Measurements from ENCODE around the gene LPAR1.

DNA sequence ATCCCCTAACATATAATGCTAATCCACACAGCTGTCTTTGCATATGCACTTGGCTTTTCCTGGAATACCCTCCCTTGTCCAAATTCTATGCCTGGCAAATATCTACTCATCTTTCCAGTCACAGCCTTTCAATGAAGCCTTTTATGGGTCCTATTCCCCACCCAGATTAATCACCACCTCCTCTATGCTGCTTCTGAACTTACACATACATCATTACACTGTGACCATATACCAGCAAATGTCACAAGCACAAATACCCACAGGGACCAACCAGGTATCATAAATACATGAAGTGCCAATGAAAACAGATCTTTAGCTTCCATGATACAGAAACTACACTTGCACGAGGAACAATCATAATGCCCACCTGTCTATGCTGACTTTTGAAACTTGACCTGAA is 22.3 kb downstream of the LPAR1 start:
- TF ChIP-seq SP1 (IDR thresholded peaks at IDR 0.05) (no peak), HDGF (IDR thresholded peaks at IDR 0.05; ENCODE audit: borderline replicate concordance) (no peak), FOXA1 (IDR thresholded peaks at IDR 0.05) (no peak), NFRKB (IDR thresholded peaks at IDR 0.05) (no peak), SUZ12 (IDR thresholded peaks at IDR 0.05) (no peak), BHLHE40 (IDR thresholded peaks at IDR 0.05; ENCODE audit: borderline replicate concordance) (no peak), FOXK2 (IDR thresholded peaks at IDR 0.05) (no peak)
